Measurements from ENCODE around the gene HMGB1. TPM values are rescaled to one million over a fixed set of nuclear protein-coding genes. Genes with fewer than 3 reads are reported as not detected.

Gene HMGB1
- total and polyA plus RNA-seq, 4 experiments from 2014 or later, result 311 to 714 (median 447) TPM

Other genes starting within 250 kb of the HMGB1 start
- 1 to 10 TPM; 4.8 to 6.4 TPM for gene KATNAL1, start 158.4 kb downstream of the HMGB1 start, total RNA-seq
- 1 to 10 TPM; 1.7 to 4.8 TPM for gene KATNAL1, start 158.4 kb downstream of the HMGB1 start, polyA plus RNA-seq
- not detected for gene UBE2L5, start 43.4 kb downstream of the HMGB1 start, total RNA-seq
- not detected for gene UBE2L5, start 43.4 kb downstream of the HMGB1 start, polyA plus RNA-seq
- 10 to 100 TPM; 30.4 to 31.8 TPM for gene USPL1, start 152.0 kb upstream of the HMGB1 start, total RNA-seq
- 10 to 100 TPM; 13.5 to 15.1 TPM for gene USPL1, start 152.0 kb upstream of the HMGB1 start, polyA plus RNA-seq